AG09309 (cell line): Measurements from ENCODE around the gene NEGR1.

Experiments used
- DNase-seq: peaks from one replicate; pipeline ENCODE4 v3.0.0-alpha.2; 2010; ENCODE audit warnings: low read depth
- H3K4me3 ChIP-seq: 2 replicates; pipeline ENCODE4 v1.5.1; 2011; ENCODE audit warnings: mild to moderate bottlenecking, low read depth, low read length, moderate library complexity; ENCODE audit not compliant: control insufficient read depth
- TF ChIP-seq, protein P1 (sequence below): IDR thresholded peaks from 2 replicates; pipeline ENCODE4 v1.5.1; 2011; ENCODE audit warnings: mild to moderate bottlenecking, low read depth, low read length, inconsistent platforms; ENCODE audit not compliant: insufficient read depth, control insufficient read depth; ENCODE audit errors: missing control alignments

NEGR1 gene

DNA sequence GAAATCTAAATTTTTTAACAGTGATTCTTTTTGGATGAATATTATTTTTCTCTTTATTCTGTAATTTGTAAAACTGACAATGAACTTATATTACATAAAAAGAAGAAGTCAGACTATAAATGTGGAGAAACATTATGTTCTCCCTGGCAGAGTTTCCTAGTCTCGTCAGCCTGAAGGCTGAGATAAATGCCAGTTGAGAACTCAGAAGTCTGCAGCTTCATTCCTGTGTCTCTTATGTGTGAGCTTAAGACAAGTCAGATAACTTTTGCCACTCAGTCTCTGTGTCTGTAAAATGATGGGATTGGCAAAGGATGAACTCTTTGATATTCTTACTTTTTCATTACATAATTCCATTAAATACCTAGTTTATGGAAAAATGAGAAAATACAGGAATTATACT, 632.7 kb downstream of the NEGR1 start:
- TF ChIP-seq, protein P1, sequence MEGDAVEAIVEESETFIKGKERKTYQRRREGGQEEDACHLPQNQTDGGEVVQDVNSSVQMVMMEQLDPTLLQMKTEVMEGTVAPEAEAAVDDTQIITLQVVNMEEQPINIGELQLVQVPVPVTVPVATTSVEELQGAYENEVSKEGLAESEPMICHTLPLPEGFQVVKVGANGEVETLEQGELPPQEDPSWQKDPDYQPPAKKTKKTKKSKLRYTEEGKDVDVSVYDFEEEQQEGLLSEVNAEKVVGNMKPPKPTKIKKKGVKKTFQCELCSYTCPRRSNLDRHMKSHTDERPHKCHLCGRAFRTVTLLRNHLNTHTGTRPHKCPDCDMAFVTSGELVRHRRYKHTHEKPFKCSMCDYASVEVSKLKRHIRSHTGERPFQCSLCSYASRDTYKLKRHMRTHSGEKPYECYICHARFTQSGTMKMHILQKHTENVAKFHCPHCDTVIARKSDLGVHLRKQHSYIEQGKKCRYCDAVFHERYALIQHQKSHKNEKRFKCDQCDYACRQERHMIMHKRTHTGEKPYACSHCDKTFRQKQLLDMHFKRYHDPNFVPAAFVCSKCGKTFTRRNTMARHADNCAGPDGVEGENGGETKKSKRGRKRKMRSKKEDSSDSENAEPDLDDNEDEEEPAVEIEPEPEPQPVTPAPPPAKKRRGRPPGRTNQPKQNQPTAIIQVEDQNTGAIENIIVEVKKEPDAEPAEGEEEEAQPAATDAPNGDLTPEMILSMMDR = no peak
- no peak overlapping the region for H3K4me3 ChIP-seq
- DNase-seq = no peak

DNA sequence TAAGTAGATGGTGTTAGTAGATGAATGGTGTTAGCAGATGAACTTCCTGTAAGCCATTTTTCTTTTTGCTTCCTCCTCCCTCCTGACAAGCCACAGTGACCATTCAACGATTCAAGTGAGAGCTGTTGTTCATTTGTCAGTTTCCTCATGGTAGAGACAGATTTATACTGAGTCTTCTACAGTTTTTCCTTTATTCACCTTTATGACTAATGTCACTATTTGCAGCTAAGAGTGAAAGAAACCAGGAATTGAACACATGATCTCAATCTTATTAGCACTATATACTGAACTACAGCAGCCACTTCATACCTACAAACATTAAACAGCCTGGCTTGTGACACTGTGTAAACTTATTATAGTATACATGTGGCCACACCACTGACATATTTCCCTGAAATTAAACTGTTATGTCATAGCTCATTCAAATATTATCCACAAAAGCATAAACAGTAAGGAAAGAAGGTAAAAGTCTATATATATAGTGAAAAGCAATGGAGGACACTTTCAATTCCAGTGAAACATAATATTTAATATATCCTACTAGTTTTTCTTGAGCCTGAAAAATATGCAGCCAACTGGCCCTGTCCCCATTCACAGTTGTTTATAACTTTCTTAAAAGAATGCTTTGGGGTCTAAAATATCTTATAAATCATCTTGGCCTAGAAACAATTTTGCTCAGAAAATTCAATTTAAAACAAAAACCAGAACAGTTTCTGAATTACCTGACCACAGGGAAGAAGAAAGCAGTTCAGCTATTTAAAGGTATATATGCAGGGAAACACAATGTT, 634.6 kb downstream of the NEGR1 start:
- DNase-seq = no peak
- no peak overlapping the region for H3K4me3 ChIP-seq
- TF ChIP-seq, protein P1 = no peak

DNA sequence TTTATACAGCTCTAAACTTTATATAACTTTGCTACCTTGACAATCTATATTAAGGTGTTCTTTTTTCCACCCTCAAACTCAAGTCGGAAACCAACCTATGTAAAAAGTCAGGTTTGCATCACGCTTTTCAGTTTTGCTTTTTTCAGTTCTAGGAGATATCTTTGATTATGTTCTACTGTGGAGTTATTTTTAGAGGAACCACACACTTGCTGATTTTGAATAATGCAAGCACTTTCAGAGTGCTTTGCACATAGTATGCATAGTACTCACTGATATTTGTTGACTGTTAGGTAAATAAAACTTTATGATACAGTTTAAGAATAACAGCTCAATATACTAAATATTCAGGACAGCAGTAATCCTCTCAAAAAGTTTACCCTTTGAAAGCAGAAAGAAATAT, 637.3 kb downstream of the NEGR1 start:
- H3K4me3 ChIP-seq = no peak overlapping the region
- TF ChIP-seq, protein P1 = no peak
- no peak for DNase-seq

DNA sequence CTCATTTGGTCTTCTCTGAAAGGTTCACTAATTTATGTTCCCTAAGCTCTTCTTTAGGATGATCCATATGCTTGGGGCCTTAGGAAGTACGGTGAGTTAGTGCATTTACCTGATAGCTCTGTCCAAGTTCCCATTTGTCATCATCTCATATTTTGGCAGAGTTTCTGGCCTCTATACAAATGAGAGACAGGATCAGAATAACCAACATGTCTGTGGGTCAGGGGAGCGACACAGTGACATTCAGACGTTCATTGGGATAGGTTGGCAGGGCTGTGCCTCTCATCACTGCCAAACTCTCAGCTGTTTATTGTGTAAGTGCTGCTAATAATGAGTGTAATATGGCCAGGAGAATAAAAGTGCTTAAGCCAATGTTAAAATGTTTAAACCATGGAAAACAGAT, 640.4 kb downstream of the NEGR1 start:
- no peak for DNase-seq
- TF ChIP-seq, protein P1 = no peak
- H3K4me3 ChIP-seq = no peak overlapping the region

DNA sequence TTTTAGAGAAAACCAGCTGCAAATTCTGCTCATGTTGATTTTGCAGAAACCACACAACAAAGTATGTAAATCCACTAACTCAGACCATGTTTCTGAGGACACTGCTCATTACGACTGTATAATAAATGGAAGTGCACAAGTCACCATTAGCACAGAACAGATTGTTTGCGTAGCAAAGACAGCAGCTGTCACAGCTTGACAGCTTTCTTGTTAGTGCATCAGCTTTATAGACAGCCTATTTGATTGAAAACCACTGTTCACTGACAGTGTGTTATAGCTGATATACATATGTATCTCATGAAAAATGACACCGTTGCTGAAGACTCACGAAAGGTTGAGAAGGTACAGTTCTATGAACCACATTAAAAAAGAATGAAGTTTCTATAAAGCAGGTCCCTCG, 641.3 kb downstream of the NEGR1 start:
- TF ChIP-seq, protein P1 = no peak
- no peak overlapping the region for H3K4me3 ChIP-seq
- no peak for DNase-seq

DNA sequence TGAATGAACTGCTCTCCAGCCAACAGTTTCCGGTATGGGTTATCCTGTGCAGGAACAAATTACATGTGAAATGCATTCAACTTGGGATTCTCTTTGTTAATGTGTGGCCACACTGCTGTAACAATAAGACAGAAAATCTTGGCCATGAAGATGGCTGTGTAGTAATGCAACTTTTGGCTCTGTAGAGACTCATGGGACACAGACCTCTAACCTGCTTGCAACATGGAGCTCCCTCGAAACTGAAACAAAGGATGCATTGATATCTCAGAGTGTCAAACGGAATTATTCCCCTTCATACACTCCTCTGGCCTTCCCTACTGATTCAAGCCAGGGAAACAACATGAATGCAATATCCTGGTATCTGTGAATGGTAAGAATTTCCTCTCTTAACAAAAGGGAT, 642.2 kb downstream of the NEGR1 start:
- no peak for DNase-seq
- TF ChIP-seq, protein P1 = no peak
- H3K4me3 ChIP-seq = no peak overlapping the region

DNA sequence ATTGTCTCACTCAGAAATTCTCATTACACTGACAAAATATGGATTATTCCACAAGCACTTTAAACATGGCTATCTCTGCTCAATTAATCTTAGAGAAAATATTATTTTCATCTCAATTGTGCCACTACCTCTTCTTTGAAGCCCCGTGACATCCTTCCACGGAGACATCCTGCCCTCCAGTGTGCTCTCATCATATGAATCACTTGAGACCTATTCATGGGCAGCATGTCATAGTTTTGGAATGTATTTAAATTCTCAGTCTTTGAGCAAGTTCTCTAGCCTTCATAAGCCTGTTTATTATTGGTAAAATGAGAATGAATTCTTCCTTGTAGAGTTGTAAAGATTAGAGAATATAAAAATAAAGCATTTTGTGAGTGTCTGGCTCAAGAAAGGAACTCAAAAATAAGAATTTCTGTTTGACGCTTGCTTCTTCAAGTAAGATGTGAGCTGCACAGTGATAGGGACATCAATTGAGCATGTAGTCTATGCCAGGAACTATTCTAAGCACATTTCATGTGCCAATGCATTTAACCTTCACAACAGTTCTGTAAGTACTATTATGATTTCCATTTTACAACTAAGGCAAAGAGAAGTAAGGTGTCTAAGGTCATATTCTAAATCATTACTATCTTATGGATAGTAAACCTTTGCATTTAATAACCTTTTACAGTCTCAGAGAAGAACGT, 644.1 kb downstream of the NEGR1 start:
- TF ChIP-seq, protein P1 = no peak
- no peak for DNase-seq
- no peak overlapping the region for H3K4me3 ChIP-seq
